Measurements from ENCODE around the gene CAND1. TPM values are rescaled to one million over a fixed set of nuclear protein-coding genes. Genes with fewer than 3 reads are reported as not detected.

Gene CAND1
- total and polyA plus RNA-seq, 2 donors (not counting 1 experiment from before 2014, with no cell fraction given): 14.8 to 108 TPM

GRCh38 chr12:67367843-67368242, 98.7 kb downstream of the CAND1 start:
- Mint-ChIP-seq H3K27me3 (no peaks in the 10 kb centered on the region), H3K4me1 (no peaks in the 10 kb centered on the region), H3K9me3 (ENCODE audit: insufficient read depth) (peaks cover 2% of the 10 kb centered on the region), H3K27ac (no peak overlapping the region), H3K4me3 (no peak overlapping the region)
- Histone ChIP-seq H4K20me1 (ENCODE audit: control insufficient read depth, insufficient read depth, low read length, poor library complexity, severe bottlenecking) (no peaks in the 10 kb centered on the region), H3K79me2 (ENCODE audit: control insufficient read depth, insufficient read depth, low read length) (no peaks in the 10 kb centered on the region), H3K4me1 (ENCODE audit: control insufficient read depth in 2 of 2, insufficient read depth in 2 of 2, low read length in 2 of 2) (no peaks in the 10 kb centered on the region), H3K9ac (ENCODE audit: low read length) (no peak overlapping the region), H3K27me3 (replicated peaks in 1 of 4; ENCODE audit: control extremely low read depth in 1 of 4, control insufficient read depth in 3 of 4, insufficient read depth in 4 of 4, low read length in 3 of 4) (no peaks in the 10 kb centered on the region), H3K27ac (ENCODE audit: low read length in 2 of 2) (no peak overlapping the region), H3K4me3 (ENCODE audit: control extremely low read depth in 1 of 5, extremely low read depth in 1 of 5, insufficient read depth in 1 of 5, low read depth in 2 of 5, low read length in 4 of 5) (no peak overlapping the region), H2AFZ (ENCODE audit: insufficient read depth, low read depth, low read length, poor library complexity, severe bottlenecking) (no peak overlapping the region), H3K36me3 (replicated peaks in 1 of 2; ENCODE audit: control extremely low read depth in 1 of 2, control insufficient read depth in 1 of 2, extremely low read depth in 1 of 2, insufficient read depth in 2 of 2, low read length in 1 of 2) (no peaks in the 10 kb centered on the region), H3K9me3 (ENCODE audit: control extremely low read depth in 1 of 3, control insufficient read depth in 2 of 3, insufficient read depth in 1 of 3, low read length in 2 of 3) (peaks cover 0 to 1% (median 1%) of the 10 kb centered on the region in 3 donors), H3K4me2 (replicated peaks; ENCODE audit: low read depth, low read length, poor library complexity, severe bottlenecking) (no peak overlapping the region)
- no peak for TF ChIP-seq EZH2 (IDR thresholded peaks at IDR 0.05; ENCODE audit: borderline replicate concordance, insufficient read depth, low read depth, low read length, poor library complexity, severe bottlenecking)
- TF ChIP-seq CTCF (IDR thresholded peaks at IDR 0.05): no peak
- CTCF ChIA-PET: no interaction called here
- DNase-seq (no peak), ATAC-seq (ENCODE audit: low read depth) (no peak)
- intact Hi-C loops (cut with micrococcal nuclease): no loop called here
- WGBS (ENCODE audit: insufficient coverage): no CpG with 5 or more reads among the region's 1 CpG
- POLR2A ChIA-PET: no interaction called here
